HG03469 (cell line): ENCODE measurements around the gene PRRC2A.

Experiments used
- ATAC-seq: cut with Tn5 transposase; IDR thresholded peaks from one replicate; pipeline ENCODE4 v1.9.1; 2021; ENCODE audit warnings: mild to moderate bottlenecking, moderate library complexity, moderate number of reproducible peaks; ENCODE audit not compliant: unreplicated experiment

Gene PRRC2A

GRCh38 chr6:31620586-31621319 lies at the start of gene PRRC2A:
PRRC2A (plus strand) TSS chr6:31620715; CDS start chr6:31622790, 2,075 bp downstream.
- ATAC-seq, result peak; percentile 11

DNA sequence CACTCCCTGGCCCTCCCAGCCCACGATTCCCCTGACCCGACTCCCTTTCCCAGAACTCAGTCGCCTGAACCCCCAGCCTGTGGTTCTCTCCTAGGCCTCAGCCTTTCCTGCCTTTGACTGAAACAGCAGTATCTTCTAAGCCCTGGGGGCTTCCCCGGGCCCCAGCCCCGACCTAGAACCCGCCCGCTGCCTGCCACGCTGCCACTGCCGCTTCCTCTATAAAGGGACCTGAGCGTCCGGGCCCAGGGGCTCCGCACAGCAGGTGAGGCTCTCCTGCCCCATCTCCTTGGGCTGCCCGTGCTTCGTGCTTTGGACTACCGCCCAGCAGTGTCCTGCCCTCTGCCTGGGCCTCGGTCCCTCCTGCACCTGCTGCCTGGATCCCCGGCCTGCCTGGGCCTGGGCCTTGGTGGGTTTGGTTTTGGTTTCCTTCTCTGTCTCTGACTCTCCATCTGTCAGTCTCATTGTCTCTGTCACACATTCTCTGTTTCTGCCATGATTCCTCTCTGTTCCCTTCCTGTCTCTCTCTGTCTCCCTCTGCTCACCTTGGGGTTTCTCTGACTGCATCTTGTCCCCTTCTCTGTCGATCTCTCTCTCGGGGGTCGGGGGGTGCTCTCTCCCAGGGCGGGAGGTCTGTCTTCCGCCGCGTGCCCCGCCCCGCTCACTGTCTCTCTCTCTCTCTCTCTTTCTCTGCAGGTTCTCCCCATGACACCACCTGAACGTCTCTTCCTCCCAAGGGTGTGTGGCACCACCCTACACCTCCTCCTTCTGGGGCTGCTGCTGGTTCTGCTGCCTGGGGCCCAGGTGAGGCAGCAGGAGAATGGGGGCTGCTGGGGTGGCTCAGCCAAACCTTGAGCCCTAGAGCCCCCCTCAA lies 48.2 kb upstream of the PRRC2A start, which contains the start of gene LTA:
LTA (plus strand) TSS at position 249 of the 871 bp plus-strand sequence; CDS start at position 703, 454 bp downstream.
- no peak for ATAC-seq

GRCh38 chr6:31573239-31574105 lies 47.0 kb upstream of the PRRC2A start:
- ATAC-seq, result no peak

GRCh38 chr6:31574106-31575061 lies 46.1 kb upstream of the PRRC2A start:
- no peak for ATAC-seq

GRCh38 chr6:31575335-31575901 lies 45.1 kb upstream of the PRRC2A start, which contains the start of gene TNF:
TNF (plus strand) TSS chr6:31575565; CDS start chr6:31575742, 177 bp downstream.
- no peak for ATAC-seq

DNA sequence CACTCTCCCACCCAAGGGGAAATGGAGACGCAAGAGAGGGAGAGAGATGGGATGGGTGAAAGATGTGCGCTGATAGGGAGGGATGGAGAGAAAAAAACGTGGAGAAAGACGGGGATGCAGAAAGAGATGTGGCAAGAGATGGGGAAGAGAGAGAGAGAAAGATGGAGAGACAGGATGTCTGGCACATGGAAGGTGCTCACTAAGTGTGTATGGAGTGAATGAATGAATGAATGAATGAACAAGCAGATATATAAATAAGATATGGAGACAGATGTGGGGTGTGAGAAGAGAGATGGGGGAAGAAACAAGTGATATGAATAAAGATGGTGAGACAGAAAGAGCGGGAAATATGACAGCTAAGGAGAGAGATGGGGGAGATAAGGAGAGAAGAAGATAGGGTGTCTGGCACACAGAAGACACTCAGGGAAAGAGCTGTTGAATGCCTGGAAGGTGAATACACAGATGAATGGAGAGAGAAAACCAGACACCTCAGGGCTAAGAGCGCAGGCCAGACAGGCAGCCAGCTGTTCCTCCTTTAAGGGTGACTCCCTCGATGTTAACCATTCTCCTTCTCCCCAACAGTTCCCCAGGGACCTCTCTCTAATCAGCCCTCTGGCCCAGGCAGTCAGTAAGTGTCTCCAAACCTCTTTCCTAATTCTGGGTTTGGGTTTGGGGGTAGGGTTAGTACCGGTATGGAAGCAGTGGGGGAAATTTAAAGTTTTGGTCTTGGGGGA lies 44.4 kb upstream of the PRRC2A start:
- ATAC-seq, result no peak

- ATAC-seq, result no peak
These were observed 43.5 kb upstream of the PRRC2A start for GRCh38 chr6:31576897-31577578.

DNA sequence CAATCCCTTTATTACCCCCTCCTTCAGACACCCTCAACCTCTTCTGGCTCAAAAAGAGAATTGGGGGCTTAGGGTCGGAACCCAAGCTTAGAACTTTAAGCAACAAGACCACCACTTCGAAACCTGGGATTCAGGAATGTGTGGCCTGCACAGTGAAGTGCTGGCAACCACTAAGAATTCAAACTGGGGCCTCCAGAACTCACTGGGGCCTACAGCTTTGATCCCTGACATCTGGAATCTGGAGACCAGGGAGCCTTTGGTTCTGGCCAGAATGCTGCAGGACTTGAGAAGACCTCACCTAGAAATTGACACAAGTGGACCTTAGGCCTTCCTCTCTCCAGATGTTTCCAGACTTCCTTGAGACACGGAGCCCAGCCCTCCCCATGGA lies 42.9 kb upstream of the PRRC2A start:
- ATAC-seq, result no peak

GRCh38 chr6:31578184-31579118 lies 42.1 kb upstream of the PRRC2A start:
- ATAC-seq, result no peak

DNA sequence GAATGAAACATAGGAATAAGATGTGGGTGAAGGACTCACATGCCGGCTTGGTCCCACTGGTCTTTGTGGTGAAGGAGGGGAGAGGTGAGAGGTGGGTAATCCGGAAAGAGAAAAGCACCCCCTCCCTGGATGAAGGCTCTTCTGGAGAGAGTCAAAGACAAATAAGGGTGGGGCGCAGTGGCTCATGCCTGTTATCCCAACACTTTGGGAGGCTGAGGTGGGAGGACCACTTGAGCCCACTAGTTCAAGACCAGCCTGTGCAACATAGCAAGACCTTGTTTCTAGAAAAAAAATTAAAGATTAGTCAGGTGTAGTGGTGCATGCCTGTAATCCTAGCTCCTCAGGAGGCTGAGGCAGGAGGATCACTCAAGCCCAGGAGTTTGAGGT lies 41.4 kb upstream of the PRRC2A start:
- ATAC-seq, result no peak

DNA sequence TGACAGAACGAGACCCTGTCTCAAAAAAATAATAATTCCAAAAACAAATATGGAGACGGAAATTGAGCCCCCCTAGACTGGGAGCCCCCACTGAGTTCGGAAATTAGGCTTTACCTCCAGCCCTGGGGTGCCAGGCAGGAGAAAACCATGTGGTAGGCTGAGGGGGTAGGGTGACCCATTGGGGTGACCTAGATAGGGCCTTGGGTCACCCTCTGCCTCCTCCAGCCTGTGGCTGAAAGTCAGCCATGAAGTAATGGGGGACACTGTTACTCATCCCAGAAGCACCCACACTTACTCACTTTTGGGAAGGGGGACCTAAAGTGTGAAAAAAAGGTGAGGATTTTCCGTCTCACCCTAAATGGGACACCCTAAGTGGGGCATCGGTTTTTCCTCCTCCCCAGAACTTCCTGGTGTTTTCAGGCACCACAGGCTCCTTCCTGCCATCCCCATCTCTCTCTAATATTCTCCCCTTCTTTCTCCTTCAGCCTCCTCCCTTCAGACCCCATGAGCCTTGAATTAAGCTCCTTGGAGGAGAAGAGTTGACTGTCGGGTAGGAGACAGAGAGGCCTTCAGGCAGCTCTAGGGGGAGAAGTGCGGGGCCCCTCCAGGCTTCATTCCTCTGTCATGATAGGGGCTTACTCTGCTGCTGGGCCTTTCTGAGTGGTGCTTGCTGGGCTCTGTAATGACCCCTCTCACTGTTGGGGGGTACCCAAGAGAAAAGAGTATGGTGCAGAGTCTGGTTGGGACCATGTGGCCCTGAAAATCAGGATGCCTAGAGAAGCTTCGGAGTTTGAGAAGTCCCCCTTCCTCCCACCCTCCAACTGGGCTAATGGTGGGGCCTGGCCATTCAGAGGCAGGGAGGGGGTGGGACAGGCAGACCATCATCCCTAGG lies 40.7 kb upstream of the PRRC2A start:
- no peak for ATAC-seq

DNA sequence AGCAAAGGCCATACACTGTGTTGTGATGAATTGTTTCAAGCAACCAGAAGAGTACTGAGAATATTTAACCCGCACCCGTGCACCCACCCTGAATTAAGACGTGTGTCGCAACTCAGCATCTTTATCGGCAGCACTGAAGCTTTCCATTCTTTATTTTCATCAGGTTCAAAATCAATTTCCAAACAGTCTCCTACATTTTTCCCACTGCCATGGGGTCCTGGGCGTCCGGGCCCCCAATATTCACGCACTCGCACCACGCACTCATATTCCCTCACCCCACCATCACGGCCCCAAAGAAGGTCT lies 40.1 kb upstream of the PRRC2A start:
- ATAC-seq, result no peak

GRCh38 chr6:31580807-31581433 lies 39.6 kb upstream of the PRRC2A start:
- ATAC-seq, result no peak

DNA sequence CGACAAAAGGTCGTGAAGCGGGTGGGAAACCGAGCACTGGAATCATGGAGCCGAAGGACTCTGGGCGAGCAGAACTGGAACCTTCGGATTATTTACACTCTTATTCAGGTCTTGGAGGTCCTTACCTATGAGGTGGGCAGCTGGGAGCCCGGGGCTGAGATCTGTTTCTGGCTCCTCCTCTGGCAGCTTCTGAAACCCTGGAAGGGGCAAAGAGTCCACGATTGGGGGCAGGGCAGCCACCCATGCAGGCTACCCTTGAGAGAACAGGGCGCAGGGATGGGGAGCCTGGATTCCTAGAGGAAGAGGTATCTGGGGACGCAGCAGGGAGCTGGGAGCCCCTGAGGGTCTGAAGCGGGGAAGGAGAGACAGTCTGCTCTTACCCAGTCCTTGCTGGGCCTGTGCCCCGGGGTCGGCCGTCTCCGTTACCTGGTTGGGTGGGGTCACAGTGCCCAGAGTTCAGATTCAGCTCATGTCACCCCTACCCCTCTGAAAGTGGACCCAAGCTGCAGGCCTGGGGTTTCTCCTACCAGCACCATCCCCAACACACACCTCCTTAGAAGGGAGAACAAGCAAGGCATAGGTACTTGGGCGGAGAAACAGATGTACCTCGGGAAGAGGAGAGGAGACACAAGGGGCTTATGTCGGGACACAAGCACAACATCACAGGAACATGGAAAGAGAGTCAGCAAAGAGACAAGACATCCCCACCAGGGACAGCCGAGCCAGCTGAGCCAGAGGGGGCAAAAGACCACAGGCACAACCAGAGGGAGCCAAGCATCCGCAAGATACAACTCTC lies 38.9 kb upstream of the PRRC2A start:
- no peak for ATAC-seq

GRCh38 chr6:31582230-31582643 lies 38.3 kb upstream of the PRRC2A start, which contains the start of gene LTB:
LTB (minus strand) TSS chr6:31582424; CDS start chr6:31582417, 7 bp downstream.
- no peak for ATAC-seq
